IMR-90 (cell line): Measurements from ENCODE around the gene HS6ST3.

Experiments
- CEBPB ChIP-seq: IDR thresholded peaks from 2 replicates; pipeline ENCODE4 v1.6.1; 2012; ENCODE audit warnings: low read depth, low read length, improper control_type of control experiment
- CTCF ChIP-seq: conservative IDR thresholded peaks from 2 replicates; pipeline ENCODE4 v1.5.1; 2012; ENCODE audit warnings: mild to moderate bottlenecking, low read depth, low read length, improper control_type of control experiment
- FOS ChIP-seq: fragments of 150-350 bp; IDR thresholded peaks from 2 replicates; pipeline ENCODE4 v1.6.1; 2016; ENCODE audit warnings: low read depth, low read length
- MAFK ChIP-seq: IDR thresholded peaks from 2 replicates; pipeline ENCODE4 v1.6.1; 2012; ENCODE audit warnings: low read depth, low read length, improper control_type of control experiment
- MXI1 ChIP-seq: IDR thresholded peaks from 2 replicates; pipeline ENCODE4 v1.6.1; 2012; ENCODE audit warnings: low read depth, mild to moderate bottlenecking, low read length, moderate library complexity, borderline replicate concordance
- POLR2A ChIP-seq: IDR thresholded peaks from 2 replicates; pipeline ENCODE4 v1.6.1; 2012; ENCODE audit warnings: mild to moderate bottlenecking, low read depth, low read length
- RAD21 ChIP-seq: IDR thresholded peaks from 2 replicates; pipeline ENCODE4 v1.6.1; 2012; ENCODE audit warnings: low read length, improper control_type of control experiment
- RCOR1 ChIP-seq: IDR thresholded peaks from 2 replicates; pipeline ENCODE4 v1.6.1; 2012; ENCODE audit warnings: mild to moderate bottlenecking, low read length, improper control_type of control experiment; ENCODE audit not compliant: insufficient replicate concordance
- TF ChIP-seq, protein P1 (sequence below): fragments of 150-350 bp; IDR thresholded peaks from 2 replicates; pipeline ENCODE4 v1.6.1; 2017; ENCODE audit warnings: mild to moderate bottlenecking, antibody characterized with exemption, low read length, low read depth

DNA sequence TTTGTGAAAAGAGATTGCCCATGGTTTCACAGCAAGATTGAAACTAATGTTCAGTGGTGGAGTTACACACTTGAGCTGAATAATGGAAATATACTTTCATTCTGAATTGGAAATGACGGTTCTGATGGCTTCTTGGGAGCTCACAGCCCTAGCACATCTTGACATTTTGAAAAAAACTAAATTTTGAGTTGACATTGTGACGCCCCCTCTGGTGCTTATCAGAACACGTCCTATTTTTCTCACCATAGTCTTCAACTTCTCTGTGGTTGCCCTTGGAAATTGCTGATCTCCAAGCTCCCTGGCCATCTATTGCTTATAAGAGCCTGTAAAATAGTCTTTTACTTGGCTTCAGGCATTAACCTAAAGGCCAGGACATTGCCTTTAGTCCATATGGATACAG lies 702.3 kb downstream of the HS6ST3 start:
- TF ChIP-seq POLR2A (no peak), CTCF (no peak), MXI1 (no peak), RAD21 (no peak), MAFK (no peak), CEBPB (no peak), RCOR1 (no peak), FOS (no peak)
- TF ChIP-seq, protein P1, sequence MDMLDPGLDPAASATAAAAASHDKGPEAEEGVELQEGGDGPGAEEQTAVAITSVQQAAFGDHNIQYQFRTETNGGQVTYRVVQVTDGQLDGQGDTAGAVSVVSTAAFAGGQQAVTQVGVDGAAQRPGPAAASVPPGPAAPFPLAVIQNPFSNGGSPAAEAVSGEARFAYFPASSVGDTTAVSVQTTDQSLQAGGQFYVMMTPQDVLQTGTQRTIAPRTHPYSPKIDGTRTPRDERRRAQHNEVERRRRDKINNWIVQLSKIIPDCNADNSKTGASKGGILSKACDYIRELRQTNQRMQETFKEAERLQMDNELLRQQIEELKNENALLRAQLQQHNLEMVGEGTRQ = no peak
